Left cardiac atrium (tissue), 4 donors: ENCODE results near the gene ADA. TPM values are rescaled to one million over a fixed set of nuclear protein-coding genes. Genes with fewer than 3 reads are reported as not detected.

Experiments
- ATAC-seq, 2 donors: fragments of 200-7000 bp; cut with Tn5 transposase; one replicate each; pipeline ENCODE4 v1.9.1; 2020; ENCODE audit warnings: mild to moderate bottlenecking in 2 of 2, moderate library complexity in 2 of 2
- DNase-seq: peaks from one replicate; pipeline ENCODE4 v3.0.0-alpha.2; 2020
- intact Hi-C, 2 donors: fragments of 100-400 bp; cut with DNase I; formaldehyde crosslinking; loops; one replicate each; pipeline versions ENCODE4 v1.14.1 to v1.15.1; 2022 to 2023
- total RNA-seq, 2 donors: library from RNA; stranded (reverse); fragmentation: NEBNext Ultra II Directional; extraction: Animal tissue kit (Norgen Biotek cat#: 25700); gene quantifications; one replicate each; pipeline ENCODE4 v1.2.1, GENCODE V29; 2021
- donor health status: DM: no; HTN: yes; CAD: no.
- donor health status: DM: no; HTN: yes; CAD: no; lungs with severe emphysema.
- donor health status: DM: yes; HTN: yes; CAD: no.
- donor health status: Dilated cardiomyopathy.

The ADA gene
- total RNA-seq, 2 donors from 2014 or later: 11.3 to 12.2 TPM

GRCh38 chr20:44632103-44632752 is 19.3 kb downstream of the ADA start:
- ATAC-seq (no peak), DNase-seq (no peak)
- intact Hi-C loops: no loop called here

- no peak for DNase-seq
- intact Hi-C loops: no loop called here
- ATAC-seq: no peak
These were observed 21.2 kb downstream of the ADA start for GRCh38 chr20:44630297-44630696.

DNA sequence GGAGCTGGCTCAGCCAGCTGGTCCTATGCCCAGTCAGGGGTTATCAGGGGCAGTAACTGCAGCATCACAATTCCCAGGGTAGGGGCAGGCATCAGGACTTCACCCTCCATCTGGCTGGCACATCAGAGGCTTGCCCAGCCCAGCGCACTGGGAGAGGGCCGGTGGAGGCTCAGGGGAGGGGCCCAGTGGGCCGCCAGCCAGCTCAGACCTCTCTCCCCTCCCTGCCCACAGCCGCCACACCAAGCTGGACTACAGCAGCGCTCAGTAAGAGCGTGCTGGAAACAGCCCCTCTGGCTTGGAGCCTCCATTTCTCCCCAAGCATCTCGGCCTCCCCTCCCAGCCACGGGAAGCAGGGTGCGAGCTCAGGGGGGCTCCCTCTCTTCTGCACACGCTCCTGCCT is 22.0 kb downstream of the ADA start:
- ATAC-seq: peak; percentile 16 to 36
- intact Hi-C loops: no loop called here
- DNase-seq: no peak

DNA sequence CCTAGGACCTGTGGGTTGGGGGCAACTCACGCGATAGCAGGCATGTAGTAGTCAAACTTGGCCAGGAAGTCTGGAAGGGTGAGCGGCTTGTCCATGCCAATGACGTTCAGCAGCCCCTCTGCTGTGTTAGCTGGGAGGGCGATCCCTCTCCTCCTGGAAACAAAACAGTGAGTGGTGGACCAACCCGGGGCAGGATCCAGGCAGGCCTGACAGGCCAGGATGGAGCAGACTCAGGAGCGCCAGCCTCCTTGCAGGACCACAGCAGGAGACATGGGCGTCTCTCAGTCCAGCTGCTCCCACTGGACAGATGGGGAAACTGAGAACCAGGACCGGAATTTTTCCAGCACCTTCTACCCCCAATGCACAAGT is 22.5 kb downstream of the ADA start:
- DNase-seq (no peak), ATAC-seq (no peak)
- intact Hi-C loops: no loop called here

DNA sequence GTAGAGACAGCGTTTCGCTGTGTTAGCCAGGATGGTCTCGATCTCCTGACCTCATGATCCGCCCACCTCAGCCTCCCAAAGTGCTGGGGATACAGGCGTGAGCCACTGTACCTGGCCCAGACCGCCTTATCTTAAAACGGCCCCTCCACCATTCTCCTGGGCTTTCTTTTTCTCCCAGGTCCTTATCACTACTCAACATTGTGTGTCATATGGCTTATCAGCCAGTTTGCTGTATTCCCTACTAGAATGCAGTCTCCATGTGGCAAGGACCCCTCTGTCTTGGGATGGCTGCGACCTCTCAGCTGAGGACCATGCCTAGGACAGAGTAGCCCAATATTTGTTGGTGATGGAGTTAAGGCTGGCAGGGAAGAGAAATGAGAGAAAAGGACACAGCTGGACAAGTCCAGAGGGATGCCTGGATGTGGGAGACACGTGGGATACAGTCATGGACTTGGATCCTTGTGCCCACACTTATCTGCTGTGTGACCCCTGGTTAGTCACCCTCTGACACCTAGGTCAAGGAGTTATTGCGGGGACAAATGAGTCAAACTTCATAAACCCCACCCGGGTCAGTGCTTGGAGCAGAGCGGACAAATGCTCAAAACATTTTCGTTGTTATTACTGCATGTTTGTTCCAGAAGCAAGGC is 24.0 kb downstream of the ADA start:
- intact Hi-C loops: no loop called here
- ATAC-seq: no peak
- DNase-seq: no peak

GRCh38 chr20:44626278-44626677 is 25.2 kb downstream of the ADA start:
- intact Hi-C loops: no loop called here
- ATAC-seq (no peak), DNase-seq (no peak)

DNA sequence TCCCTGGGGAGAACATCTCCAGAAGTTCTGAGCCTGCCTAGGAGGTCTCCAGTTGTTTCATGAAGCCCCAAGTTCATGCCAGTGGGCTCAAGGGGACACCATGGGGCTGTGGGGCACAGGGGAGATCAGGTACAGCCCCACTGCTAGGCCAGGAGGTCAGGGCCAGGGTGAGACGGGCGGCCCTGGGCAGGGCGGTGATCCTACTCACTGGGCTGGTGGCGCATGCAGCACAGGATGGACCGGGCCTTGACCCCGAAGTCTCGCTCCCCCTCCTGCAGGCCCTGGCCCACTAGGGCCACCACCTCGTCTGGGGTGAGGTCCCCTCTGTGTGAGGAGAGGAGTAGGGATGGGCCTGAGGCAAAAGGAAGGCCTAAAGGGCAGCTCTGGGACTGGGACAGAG is 26.1 kb downstream of the ADA start:
- intact Hi-C loops: no loop called here
- ATAC-seq (no peak), DNase-seq (no peak)

DNA sequence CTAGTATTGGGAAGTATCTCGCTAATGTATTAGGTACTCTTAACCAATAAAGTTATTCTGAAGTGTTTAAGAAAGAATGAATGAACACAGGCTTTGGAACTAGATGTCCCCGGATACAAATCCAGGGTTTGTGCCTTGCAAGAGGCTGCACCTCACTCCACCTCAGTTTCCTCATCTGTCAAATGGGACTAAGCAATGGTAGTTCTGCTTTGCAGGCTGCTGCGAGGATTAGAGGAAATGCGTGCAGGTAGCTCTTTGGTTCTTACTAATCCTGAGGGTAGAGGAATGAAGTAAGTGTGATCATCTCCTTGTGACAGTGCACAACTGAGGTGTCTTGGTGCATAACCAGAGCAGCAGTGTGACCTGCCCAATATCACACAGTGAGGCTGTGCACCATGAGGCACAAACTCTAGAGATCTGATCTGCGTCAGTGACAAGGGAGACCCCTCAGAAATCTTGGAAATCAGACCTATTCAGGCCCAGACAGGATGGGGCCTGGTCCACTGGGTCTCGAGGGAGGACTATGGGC is 26.7 kb downstream of the ADA start:
- no peak for ATAC-seq
- DNase-seq: no peak
- intact Hi-C loops: no loop called here

GRCh38 chr20:44624152-44624551 is 27.3 kb downstream of the ADA start:
- no peak for DNase-seq
- no peak for ATAC-seq
- intact Hi-C loops: no loop called here

GRCh38 chr20:44622501-44623270 is 28.8 kb downstream of the ADA start:
- DNase-seq: no peak
- intact Hi-C loops: no loop called here
- ATAC-seq: no peak

GRCh38 chr20:44621939-44622338 is 29.6 kb downstream of the ADA start:
- DNase-seq: no peak
- ATAC-seq: no peak
- intact Hi-C loops: no loop called here

GRCh38 chr20:44621325-44621724 is 30.2 kb downstream of the ADA start:
- DNase-seq: no peak
- intact Hi-C loops: no loop called here
- no peak for ATAC-seq

- no peak for DNase-seq
- no peak for ATAC-seq
- intact Hi-C loops: no loop called here
These were observed 31.5 kb downstream of the ADA start for GRCh38 chr20:44620030-44620429.

- ATAC-seq (no peak), DNase-seq (no peak)
- intact Hi-C loops: no loop called here
These were observed 32.2 kb downstream of the ADA start for GRCh38 chr20:44619294-44619693.

GRCh38 chr20:44618318-44618731 is 33.2 kb downstream of the ADA start:
- ATAC-seq (no peak), DNase-seq (no peak)
- intact Hi-C loops: no loop called here

DNA sequence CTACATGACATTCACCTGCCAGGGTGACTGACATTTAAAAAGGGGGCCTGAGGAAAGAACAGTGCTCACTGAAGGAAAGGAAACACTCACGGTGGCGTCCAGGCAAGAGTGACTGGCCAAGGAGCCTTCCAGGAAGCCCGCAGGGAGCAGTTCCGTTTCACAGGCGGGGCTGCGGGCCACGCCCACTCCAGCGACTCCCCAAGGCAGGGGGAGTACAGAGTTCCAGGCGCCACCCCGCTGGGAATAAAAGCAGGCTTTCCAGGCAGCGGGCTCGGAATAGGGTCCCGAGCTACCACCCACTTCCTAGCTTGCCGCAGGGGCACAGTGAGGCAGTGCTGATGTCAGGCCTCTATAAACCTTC is 34.9 kb downstream of the ADA start:
- intact Hi-C loops: no loop called here
- ATAC-seq (peak in 1 of 2 donors; percentile 30), DNase-seq (peak; percentile 78)

- ATAC-seq: peak in 1 of 2 donors; percentile 3
- intact Hi-C loops: no loop called here
- no peak for DNase-seq
These were observed 35.5 kb downstream of the ADA start for GRCh38 chr20:44615876-44616603.

DNA sequence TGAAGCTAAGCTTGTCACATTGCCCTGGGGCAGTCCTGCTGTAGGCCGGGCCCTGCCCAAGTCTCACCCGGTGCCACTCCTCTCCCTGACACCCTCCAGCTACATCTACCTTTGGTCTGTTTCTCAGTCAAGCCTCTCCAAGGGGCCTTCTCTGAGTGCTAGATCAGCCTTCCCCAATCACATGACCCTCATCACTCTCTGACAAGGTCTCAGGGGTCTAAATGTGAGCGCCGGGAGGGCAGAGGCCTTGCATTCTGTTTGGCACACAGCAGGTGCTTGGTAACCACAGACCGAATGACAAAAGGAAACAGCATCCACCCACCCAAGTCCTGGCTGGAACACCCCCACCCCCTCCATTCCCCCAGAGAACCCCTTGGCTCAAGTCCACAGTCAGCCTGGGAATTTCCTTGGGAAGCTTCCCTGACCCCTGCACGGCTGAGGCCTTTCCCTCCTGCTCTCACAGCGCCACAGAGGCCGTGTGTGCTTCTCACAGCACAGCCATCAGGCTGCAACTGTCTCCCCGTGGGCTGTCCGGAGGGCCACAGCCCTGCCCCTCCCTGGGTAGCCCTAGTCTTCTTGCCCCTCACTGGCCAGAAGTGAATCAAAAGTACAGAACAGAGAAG is 36.2 kb downstream of the ADA start:
- peak; percentile 30 to 38 for ATAC-seq
- intact Hi-C loops: no loop called here
- DNase-seq: no peak

DNA sequence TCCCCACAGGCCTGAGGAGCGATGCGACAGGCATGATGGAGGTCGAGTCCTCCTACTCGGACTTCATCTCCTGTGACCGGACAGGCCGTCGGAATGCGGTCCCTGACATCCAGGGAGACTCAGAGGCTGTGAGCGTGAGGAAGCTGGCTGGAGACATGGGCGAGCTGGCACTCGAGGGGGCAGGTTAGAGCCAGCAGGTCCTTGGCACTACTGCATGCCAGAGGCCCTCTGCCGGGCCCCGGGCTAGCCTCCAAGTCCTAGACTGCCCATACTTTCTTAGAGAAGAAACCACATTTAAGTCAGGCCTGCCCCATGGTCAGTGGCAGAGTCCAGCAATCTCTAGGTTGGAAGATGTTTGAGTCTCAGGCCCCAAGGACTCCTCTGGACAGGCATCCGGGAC is 37.0 kb downstream of the ADA start:
- no peak for DNase-seq
- peak; percentile 48 for ATAC-seq
- intact Hi-C loops: loop anchor here (5.0 kb wide), 1 partner anchor 82 kb away; no protein-coding TSS in a partner anchor
